Panc1 (cell line): Measurements from ENCODE around the gene FAM229B.

Experiments
- POLR2AphosphoS5 ChIP-seq: IDR thresholded peaks from 2 replicates; pipeline ENCODE4 v1.6.1; 2012; ENCODE audit warnings: mild to moderate bottlenecking, low read depth, low read length, moderate library complexity
- SIN3A ChIP-seq: IDR thresholded peaks from 2 replicates; pipeline ENCODE4 v1.6.1; 2012; ENCODE audit warnings: low read depth, mild to moderate bottlenecking, low read length, moderate library complexity, borderline replicate concordance; ENCODE audit not compliant: insufficient read depth
- TCF7L2 ChIP-seq: IDR thresholded peaks from 2 replicates; pipeline ENCODE4 v1.6.1; 2011; ENCODE audit warnings: mild to moderate bottlenecking, low read depth, low read length, inconsistent platforms
- TF ChIP-seq, protein P1 (sequence below): fragments of 450-650 bp; IDR thresholded peaks from 2 replicates; pipeline ENCODE4 v1.5.1; 2017; ENCODE audit warnings: mild to moderate bottlenecking

GRCh38 chr6:112113918-112114317, 26.5 kb downstream of the FAM229B start:
- TF ChIP-seq, protein P1, sequence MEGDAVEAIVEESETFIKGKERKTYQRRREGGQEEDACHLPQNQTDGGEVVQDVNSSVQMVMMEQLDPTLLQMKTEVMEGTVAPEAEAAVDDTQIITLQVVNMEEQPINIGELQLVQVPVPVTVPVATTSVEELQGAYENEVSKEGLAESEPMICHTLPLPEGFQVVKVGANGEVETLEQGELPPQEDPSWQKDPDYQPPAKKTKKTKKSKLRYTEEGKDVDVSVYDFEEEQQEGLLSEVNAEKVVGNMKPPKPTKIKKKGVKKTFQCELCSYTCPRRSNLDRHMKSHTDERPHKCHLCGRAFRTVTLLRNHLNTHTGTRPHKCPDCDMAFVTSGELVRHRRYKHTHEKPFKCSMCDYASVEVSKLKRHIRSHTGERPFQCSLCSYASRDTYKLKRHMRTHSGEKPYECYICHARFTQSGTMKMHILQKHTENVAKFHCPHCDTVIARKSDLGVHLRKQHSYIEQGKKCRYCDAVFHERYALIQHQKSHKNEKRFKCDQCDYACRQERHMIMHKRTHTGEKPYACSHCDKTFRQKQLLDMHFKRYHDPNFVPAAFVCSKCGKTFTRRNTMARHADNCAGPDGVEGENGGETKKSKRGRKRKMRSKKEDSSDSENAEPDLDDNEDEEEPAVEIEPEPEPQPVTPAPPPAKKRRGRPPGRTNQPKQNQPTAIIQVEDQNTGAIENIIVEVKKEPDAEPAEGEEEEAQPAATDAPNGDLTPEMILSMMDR = no peak
- TF ChIP-seq POLR2AphosphoS5 (no peak), SIN3A (no peak), TCF7L2 (no peak)
